HCT116 (cell line): Measurements from ENCODE around the gene COL23A1.

Experiments
- CTCF ChIP-seq, 3 experiments: fragments of 200-600 bp in 1 of 3; sonication (generic) in 1 of 3; IDR thresholded peaks in 2 of 3; conservative IDR thresholded peaks in 1 of 3; 2 replicates each; pipeline ENCODE4 v1.5.1; 2012 to 2017; ENCODE audit warnings: low read depth in 2 of 3, low read length in 2 of 3, antibody characterized with exemption in 1 of 3, borderline replicate concordance in 1 of 3, control low read depth in 1 of 3, mild to moderate bottlenecking in 1 of 3, mixed read lengths in 1 of 3, mixed run types in 1 of 3, moderate library complexity in 1 of 3; ENCODE audit not compliant: insufficient read depth in 1 of 3
- POLR2A ChIP-seq: IDR thresholded peaks from 2 replicates; pipeline ENCODE4 v1.7.0; 2011; ENCODE audit warnings: borderline replicate concordance; ENCODE audit not compliant: insufficient read depth, insufficient read length; ENCODE audit errors: extremely low read depth

DNA sequence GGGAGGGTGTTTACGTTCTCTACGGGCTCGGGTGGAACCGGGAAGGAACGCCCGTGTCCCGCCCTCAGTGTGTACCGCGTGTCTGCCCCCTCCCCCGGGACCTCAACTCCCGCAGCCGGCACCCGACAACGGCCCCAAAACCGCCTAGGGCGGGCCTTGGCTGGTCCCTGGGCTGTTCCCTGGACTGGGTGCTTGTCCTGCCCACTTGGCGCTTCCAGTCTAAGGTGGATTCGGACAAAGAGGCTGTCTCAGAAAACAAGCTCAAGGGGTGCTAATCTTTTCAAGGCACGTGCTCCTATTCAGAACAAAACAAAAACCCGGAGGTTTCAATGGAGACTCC is 37.0 kb upstream of the COL23A1 start:
- TF ChIP-seq CTCF (IDR thresholded peaks at IDR 0.05 in 2 of 3, conservative IDR thresholded peaks at IDR 0.05 in 1 of 3; ENCODE audit: borderline replicate concordance in 1 of 3, insufficient read depth in 1 of 3, low read depth in 2 of 3, low read length in 2 of 3), result no peak
- TF ChIP-seq POLR2A, result no peak
